Measurements from ENCODE around the gene DNAJC13.

DNA sequence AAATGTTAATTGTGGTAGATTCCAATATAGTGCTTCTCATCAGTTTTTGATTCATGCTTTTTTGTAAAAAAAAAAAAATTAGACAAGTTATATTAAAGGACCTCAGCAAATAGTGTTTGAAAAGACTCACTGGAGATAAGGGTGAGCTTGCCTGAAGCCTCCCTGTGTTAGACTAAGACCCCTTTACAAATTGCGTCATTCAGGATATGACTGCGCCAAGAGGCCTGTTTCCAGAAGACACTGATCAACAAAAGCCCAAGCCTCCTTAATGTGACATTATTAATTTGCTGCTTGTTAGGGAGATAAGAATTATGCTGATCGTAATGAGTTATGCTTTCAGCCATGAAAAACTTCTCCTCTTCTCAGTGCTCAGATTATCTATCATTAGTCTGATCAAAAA is 13.0 kb upstream of the DNAJC13 start:
- TF ChIP-seq SIN3A (IDR thresholded peaks at IDR 0.05; ENCODE audit: borderline replicate concordance, insufficient read depth, low read length) (no peak), TAF1 (IDR thresholded peaks at IDR 0.05; ENCODE audit: borderline replicate concordance, insufficient read depth, low read length) (no peak), POLR2AphosphoS5 (IDR thresholded peaks at IDR 0.05; ENCODE audit: low read depth, low read length) (no peak)
- TF ChIP-seq, protein P1, sequence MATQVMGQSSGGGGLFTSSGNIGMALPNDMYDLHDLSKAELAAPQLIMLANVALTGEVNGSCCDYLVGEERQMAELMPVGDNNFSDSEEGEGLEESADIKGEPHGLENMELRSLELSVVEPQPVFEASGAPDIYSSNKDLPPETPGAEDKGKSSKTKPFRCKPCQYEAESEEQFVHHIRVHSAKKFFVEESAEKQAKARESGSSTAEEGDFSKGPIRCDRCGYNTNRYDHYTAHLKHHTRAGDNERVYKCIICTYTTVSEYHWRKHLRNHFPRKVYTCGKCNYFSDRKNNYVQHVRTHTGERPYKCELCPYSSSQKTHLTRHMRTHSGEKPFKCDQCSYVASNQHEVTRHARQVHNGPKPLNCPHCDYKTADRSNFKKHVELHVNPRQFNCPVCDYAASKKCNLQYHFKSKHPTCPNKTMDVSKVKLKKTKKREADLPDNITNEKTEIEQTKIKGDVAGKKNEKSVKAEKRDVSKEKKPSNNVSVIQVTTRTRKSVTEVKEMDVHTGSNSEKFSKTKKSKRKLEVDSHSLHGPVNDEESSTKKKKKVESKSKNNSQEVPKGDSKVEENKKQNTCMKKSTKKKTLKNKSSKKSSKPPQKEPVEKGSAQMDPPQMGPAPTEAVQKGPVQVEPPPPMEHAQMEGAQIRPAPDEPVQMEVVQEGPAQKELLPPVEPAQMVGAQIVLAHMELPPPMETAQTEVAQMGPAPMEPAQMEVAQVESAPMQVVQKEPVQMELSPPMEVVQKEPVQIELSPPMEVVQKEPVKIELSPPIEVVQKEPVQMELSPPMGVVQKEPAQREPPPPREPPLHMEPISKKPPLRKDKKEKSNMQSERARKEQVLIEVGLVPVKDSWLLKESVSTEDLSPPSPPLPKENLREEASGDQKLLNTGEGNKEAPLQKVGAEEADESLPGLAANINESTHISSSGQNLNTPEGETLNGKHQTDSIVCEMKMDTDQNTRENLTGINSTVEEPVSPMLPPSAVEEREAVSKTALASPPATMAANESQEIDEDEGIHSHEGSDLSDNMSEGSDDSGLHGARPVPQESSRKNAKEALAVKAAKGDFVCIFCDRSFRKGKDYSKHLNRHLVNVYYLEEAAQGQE (IDR thresholded peaks at IDR 0.05; ENCODE audit: insufficient read depth in 1 of 2, low read depth in 2 of 2, low read length in 2 of 2): no peak

All from PFSK-1 (cell line).